ENCODE results near the gene NCK2. TPM values are rescaled to one million over a fixed set of nuclear protein-coding genes. Genes with fewer than 3 reads are reported as not detected.
A peak's percentile ranks its signal among the peaks of the same experiment; 100 is the strongest.

NCK2 gene
- total and polyA plus RNA-seq, 2 experiments from 2014 or later = 72.6 to 100 TPM

DNA sequence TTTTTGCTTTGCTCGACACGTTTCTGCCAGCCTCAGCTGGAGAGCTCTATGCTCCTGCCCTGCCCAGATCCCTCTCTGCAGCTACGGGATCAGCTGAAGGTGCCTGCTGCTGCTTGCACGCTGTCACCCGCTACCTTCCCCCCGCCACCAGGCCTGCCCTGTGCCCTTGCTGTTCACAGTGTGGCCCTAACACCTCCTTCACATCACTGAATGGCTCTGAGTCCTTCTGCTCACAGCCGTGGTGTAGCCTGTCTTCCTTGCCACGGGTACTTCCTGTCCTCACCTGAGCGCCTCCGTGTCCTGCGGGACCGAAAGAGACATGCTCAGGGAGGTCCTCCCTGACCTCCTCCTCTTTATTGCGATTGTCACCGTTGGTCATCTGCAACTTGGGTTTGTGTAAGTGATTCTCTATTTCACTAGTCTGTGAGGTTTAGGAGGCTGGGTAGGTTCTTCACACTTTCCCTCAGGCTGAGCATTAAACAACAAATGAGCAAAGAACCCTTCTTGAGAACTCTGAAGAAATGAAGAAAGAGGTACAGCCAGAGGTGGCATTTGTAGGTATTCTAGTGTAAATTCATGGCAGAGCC, 127.5 kb downstream of the NCK2 start:
- H3K4me3 ChIP-seq = no peak overlapping the region
- H3K4me2 ChIP-seq = no peak overlapping the region
- WGBS (ENCODE audit: low lambda C conversion rate, missing lambda C conversion rate) = 95% methylated on average over 14 of the region's 14 CpGs
- H3K9me3 ChIP-seq (ENCODE audit: low read depth) = no peaks in the 10 kb centered on the region
- H3K4me1 ChIP-seq (ENCODE audit: insufficient read depth) = peaks cover 14% of the 10 kb centered on the region
- no peak overlapping the region for H2AFZ ChIP-seq
- no peak overlapping the region for H3K27ac ChIP-seq
- H4K20me1 ChIP-seq (ENCODE audit: insufficient read depth, poor library complexity, severe bottlenecking) = peaks cover 46% of the 10 kb centered on the region
- peaks cover 96% of the 10 kb centered on the region for H3K79me2 ChIP-seq
- TF ChIP-seq EZH2 (IDR thresholded peaks at IDR 0.05; ENCODE audit: borderline replicate concordance) (no peak), EZH2phosphoT487 (IDR thresholded peaks at IDR 0.05; ENCODE audit: low read depth, severe bottlenecking, unreplicated experiment) (no peak), CTCF (IDR thresholded peaks at IDR 0.05; ENCODE audit: poor library complexity) (no peak)
- no peaks in the 10 kb centered on the region for H3K27me3 ChIP-seq
- H3K9me2 ChIP-seq (replicated peaks; ENCODE audit: insufficient read depth) = no peaks in the 10 kb centered on the region
- DNase-seq (ENCODE audit: low spot score) = no peak
- no peaks in the 10 kb centered on the region for H3K36me3 ChIP-seq (replicated peaks; ENCODE audit: insufficient read depth, low read depth)

DNA sequence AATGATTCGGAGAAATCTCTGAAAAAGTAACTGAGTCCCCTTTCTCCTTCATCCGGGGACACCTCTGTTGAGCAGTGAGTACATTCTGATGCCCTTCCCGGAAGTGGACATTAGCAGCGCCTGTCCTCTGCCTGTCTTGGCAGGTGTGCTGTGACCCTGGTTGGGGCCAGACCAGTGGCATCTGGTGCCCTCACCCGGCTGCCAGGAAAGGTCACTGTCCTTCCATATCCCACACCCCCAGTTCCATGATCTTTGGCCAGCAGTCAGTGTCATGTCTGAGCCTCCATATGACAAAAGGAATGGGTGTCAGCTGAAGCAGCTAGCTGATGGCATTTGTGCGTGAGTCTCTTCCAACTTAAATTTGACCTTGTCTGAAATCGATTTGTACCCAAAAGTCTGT, 128.1 kb downstream of the NCK2 start:
- 98% methylated on average over 7 of the region's 7 CpGs for WGBS (ENCODE audit: low lambda C conversion rate, missing lambda C conversion rate)
- Histone ChIP-seq H3K4me3 (no peak overlapping the region), H3K27ac (peak overlapping the region; percentile 49), H3K27me3 (no peaks in the 10 kb centered on the region), H3K9me2 (replicated peaks; ENCODE audit: insufficient read depth) (no peaks in the 10 kb centered on the region), H3K36me3 (replicated peaks; ENCODE audit: insufficient read depth, low read depth) (no peaks in the 10 kb centered on the region), H3K4me2 (no peak overlapping the region), H3K9me3 (ENCODE audit: low read depth) (no peaks in the 10 kb centered on the region), H4K20me1 (ENCODE audit: insufficient read depth, poor library complexity, severe bottlenecking) (peaks cover 46% of the 10 kb centered on the region), H3K4me1 (ENCODE audit: insufficient read depth) (peaks cover 9% of the 10 kb centered on the region), H3K79me2 (peaks cover 96% of the 10 kb centered on the region), H2AFZ (no peak overlapping the region)
- DNase-seq (ENCODE audit: low spot score) = no peak
- no peak for TF ChIP-seq EZH2 (IDR thresholded peaks at IDR 0.05; ENCODE audit: borderline replicate concordance)
- no peak for TF ChIP-seq CTCF (IDR thresholded peaks at IDR 0.05; ENCODE audit: poor library complexity)

GRCh38 chr2:105873281-105873680, 128.6 kb downstream of the NCK2 start:
- Histone ChIP-seq H3K4me3 (no peak overlapping the region), H3K79me2 (peaks cover 96% of the 10 kb centered on the region), H4K20me1 (ENCODE audit: insufficient read depth, poor library complexity, severe bottlenecking) (peaks cover 43% of the 10 kb centered on the region), H2AFZ (no peak overlapping the region), H3K4me1 (ENCODE audit: insufficient read depth) (peaks cover 9% of the 10 kb centered on the region), H3K27me3 (no peaks in the 10 kb centered on the region), H3K27ac (peak overlapping the region; percentile 49), H3K9me2 (replicated peaks; ENCODE audit: insufficient read depth) (no peaks in the 10 kb centered on the region), H3K4me2 (no peak overlapping the region), H3K9me3 (ENCODE audit: low read depth) (no peaks in the 10 kb centered on the region), H3K36me3 (replicated peaks; ENCODE audit: insufficient read depth, low read depth) (no peaks in the 10 kb centered on the region)
- 90% methylated on average over 5 of the region's 5 CpGs for WGBS (ENCODE audit: low lambda C conversion rate, missing lambda C conversion rate)
- TF ChIP-seq EZH2phosphoT487 (IDR thresholded peaks at IDR 0.05; ENCODE audit: low read depth, severe bottlenecking, unreplicated experiment) (no peak), EZH2 (IDR thresholded peaks at IDR 0.05; ENCODE audit: borderline replicate concordance) (no peak), CTCF (IDR thresholded peaks at IDR 0.05; ENCODE audit: poor library complexity) (no peak)
- DNase-seq (ENCODE audit: low spot score) = no peak
